ENCODE measurements around the gene CCDC85A. TPM values are rescaled to one million over a fixed set of nuclear protein-coding genes. Genes with fewer than 3 reads are reported as not detected.

CCDC85A gene
- total RNA-seq, 1 donor from 2014 or later, result 2.2 TPM

- Mint-ChIP-seq H3K27me3 (ENCODE audit: low read depth) (peaks cover 2% of the 10 kb centered on the region), H3K9me3 (no peaks in the 10 kb centered on the region), H3K36me3 (no peaks in the 10 kb centered on the region), H3K4me1 (peaks cover 4% of the 10 kb centered on the region), H3K27ac (no peak overlapping the region), H3K4me3 (no peak overlapping the region)
- TF ChIP-seq CTCF (IDR thresholded peaks at IDR 0.05; ENCODE audit: unreplicated experiment), result no peak
- DNase-seq (ENCODE audit: low spot score in 2 of 2, unreplicated experiment in 2 of 2), result no peak
Measured at GRCh38 chr2:56215911-56216310, 32.1 kb downstream of the CCDC85A start.

GRCh38 chr2:56217106-56217505, 33.3 kb downstream of the CCDC85A start:
- Mint-ChIP-seq H3K27me3 (ENCODE audit: low read depth) (peaks cover 2% of the 10 kb centered on the region), H3K4me1 (peaks cover 4% of the 10 kb centered on the region), H3K36me3 (no peaks in the 10 kb centered on the region), H3K27ac (no peak overlapping the region), H3K9me3 (peaks cover 3% of the 10 kb centered on the region), H3K4me3 (no peak overlapping the region)
- no peak for DNase-seq (ENCODE audit: low spot score in 2 of 2, unreplicated experiment in 2 of 2)
- no peak for TF ChIP-seq CTCF (IDR thresholded peaks at IDR 0.05; ENCODE audit: unreplicated experiment)

- Mint-ChIP-seq H3K4me1 (no peaks in the 10 kb centered on the region), H3K36me3 (no peaks in the 10 kb centered on the region), H3K27me3 (ENCODE audit: low read depth) (peaks cover 3% of the 10 kb centered on the region), H3K27ac (no peak overlapping the region), H3K9me3 (peaks cover 3% of the 10 kb centered on the region), H3K4me3 (no peak overlapping the region)
- no peak for DNase-seq (ENCODE audit: low spot score in 2 of 2, unreplicated experiment in 2 of 2)
- no peak for TF ChIP-seq CTCF (IDR thresholded peaks at IDR 0.05; ENCODE audit: unreplicated experiment)
Measured at GRCh38 chr2:56222481-56222880, 38.7 kb downstream of the CCDC85A start.

GRCh38 chr2:56224316-56224715, 40.5 kb downstream of the CCDC85A start:
- H3K36me3 Mint-ChIP-seq, result no peaks in the 10 kb centered on the region
- DNase-seq (ENCODE audit: low spot score in 2 of 2, unreplicated experiment in 2 of 2), result no peak
- peaks cover 3% of the 10 kb centered on the region for H3K27me3 Mint-ChIP-seq (ENCODE audit: low read depth)
- no peak overlapping the region for H3K4me3 Mint-ChIP-seq
- no peaks in the 10 kb centered on the region for H3K4me1 Mint-ChIP-seq
- no peak for TF ChIP-seq CTCF (IDR thresholded peaks at IDR 0.05; ENCODE audit: unreplicated experiment)
- no peak overlapping the region for H3K27ac Mint-ChIP-seq
- peaks cover 3% of the 10 kb centered on the region for H3K9me3 Mint-ChIP-seq

GRCh38 chr2:56227811-56228210, 44.0 kb downstream of the CCDC85A start:
- Mint-ChIP-seq H3K27ac (no peak overlapping the region), H3K4me1 (no peaks in the 10 kb centered on the region), H3K36me3 (no peaks in the 10 kb centered on the region), H3K27me3 (ENCODE audit: low read depth) (peaks cover 3% of the 10 kb centered on the region), H3K4me3 (no peak overlapping the region), H3K9me3 (no peaks in the 10 kb centered on the region)
- TF ChIP-seq CTCF (IDR thresholded peaks at IDR 0.05; ENCODE audit: unreplicated experiment), result no peak
- DNase-seq (ENCODE audit: low spot score in 2 of 2, unreplicated experiment in 2 of 2), result no peak
